Trophoblast cell (in vitro differentiated cells and primary cell): ENCODE data around the gene ADRA2C.

ENCODE experiments used
- DNase-seq, 2 donors: peaks; one replicate each; pipeline ENCODE4 v3.0.0-alpha.2; 2016
- H2AFZ ChIP-seq: 2 replicates; pipeline ENCODE4 v1.6.1; 2013; ENCODE audit warnings: low read length, moderate library complexity, mild to moderate bottlenecking; ENCODE audit not compliant: insufficient read depth, poor library complexity
- H2AK5ac ChIP-seq: 2 replicates; pipeline ENCODE4 v1.6.1; 2013; ENCODE audit warnings: mild to moderate bottlenecking, low read length
- H2BK120ac ChIP-seq: 2 replicates; pipeline ENCODE4 v1.6.1; 2013; ENCODE audit warnings: low read length, mild to moderate bottlenecking, moderate library complexity; ENCODE audit not compliant: insufficient read depth, poor library complexity
- H2BK12ac ChIP-seq: 2 replicates; pipeline ENCODE4 v1.6.1; 2013; ENCODE audit warnings: mild to moderate bottlenecking, low read length, moderate library complexity
- H2BK5ac ChIP-seq: 2 replicates; pipeline ENCODE4 v1.6.1; 2013; ENCODE audit warnings: low read length, low read depth, moderate library complexity, mild to moderate bottlenecking; ENCODE audit not compliant: poor library complexity
- H3K14ac ChIP-seq: 2 replicates; pipeline ENCODE4 v1.6.1; 2013; ENCODE audit warnings: mild to moderate bottlenecking, low read length
- H3K18ac ChIP-seq: 2 replicates; pipeline ENCODE4 v1.6.1; 2013; ENCODE audit warnings: mild to moderate bottlenecking, low read length
- H3K23ac ChIP-seq: 2 replicates; pipeline ENCODE4 v1.6.1; 2013; ENCODE audit warnings: low read length
- H3K27ac ChIP-seq: 2 replicates; pipeline ENCODE4 v1.5.1; 2013; ENCODE audit warnings: low read depth, mild to moderate bottlenecking, inconsistent platforms, low read length, moderate library complexity
- H3K27me3 ChIP-seq: 2 replicates; pipeline ENCODE4 v1.6.1; 2013; ENCODE audit warnings: inconsistent platforms, mild to moderate bottlenecking, low read length, moderate library complexity; ENCODE audit not compliant: insufficient read depth
- H3K36me3 ChIP-seq, 2 experiments: 1 replicate in 1 of 2; 2 replicates in 1 of 2; pipeline ENCODE4 v1.6.1; 2013; ENCODE audit warnings: low read length in 2 of 2, mild to moderate bottlenecking in 2 of 2, moderate library complexity in 1 of 2; ENCODE audit not compliant: insufficient read depth in 2 of 2, control insufficient read depth in 1 of 2
- H3K4ac ChIP-seq: 2 replicates; pipeline ENCODE4 v1.6.1; 2013; ENCODE audit warnings: low read depth, mild to moderate bottlenecking, low read length, moderate library complexity
- H3K4me1 ChIP-seq, 2 experiments: 1 replicate in 1 of 2; 2 replicates in 1 of 2; pipeline ENCODE4 v1.6.1; 2013; ENCODE audit warnings: low read length in 2 of 2, mild to moderate bottlenecking in 2 of 2, moderate library complexity in 1 of 2; ENCODE audit not compliant: insufficient read depth in 2 of 2, control insufficient read depth in 1 of 2
- H3K4me2 ChIP-seq: 2 replicates; pipeline ENCODE4 v1.6.1; 2013; ENCODE audit warnings: inconsistent platforms, mild to moderate bottlenecking, low read length, moderate library complexity
- H3K4me3 ChIP-seq: 2 replicates; pipeline ENCODE4 v1.5.1; 2013; ENCODE audit warnings: mild to moderate bottlenecking, low read depth, low read length, inconsistent platforms
- H3K79me1 ChIP-seq: one replicate; pipeline ENCODE4 v1.6.1; 2013; ENCODE audit warnings: low read length
- H3K79me2 ChIP-seq: 2 replicates; pipeline ENCODE4 v1.6.1; 2013; ENCODE audit warnings: low read length, mild to moderate bottlenecking; ENCODE audit not compliant: control insufficient read depth, insufficient read depth, poor library complexity
- H3K9ac ChIP-seq: 2 replicates; pipeline ENCODE4 v1.6.1; 2013; ENCODE audit warnings: mild to moderate bottlenecking, low read length
- H3K9me3 ChIP-seq: 2 replicates; pipeline ENCODE4 v1.6.1; 2013; ENCODE audit warnings: low read depth, mild to moderate bottlenecking, control low read depth, inconsistent platforms, low read length; ENCODE audit not compliant: insufficient read depth
- H4K12ac ChIP-seq: 2 replicates; pipeline ENCODE4 v1.6.1; 2013; ENCODE audit warnings: low read depth, mild to moderate bottlenecking, low read length, moderate library complexity
- H4K8ac ChIP-seq: 2 replicates; pipeline ENCODE4 v1.6.1; 2013; ENCODE audit warnings: low read depth, mild to moderate bottlenecking, low read length, moderate library complexity
- H4K91ac ChIP-seq: one replicate; pipeline ENCODE4 v1.6.1; 2013; ENCODE audit warnings: low read depth, mild to moderate bottlenecking, low read length, moderate library complexity
- whole genome bisulfite sequencing: extraction: QIAGEN DNeasy Blood & Tissue Kit; methylation state at CpG from one replicate; pipeline ENCODE4 v1.1.7; 2013; ENCODE audit warnings: missing lambda C conversion rate; ENCODE audit not compliant: insufficient read length, insufficient coverage; ENCODE audit errors: extremely low coverage; 5-methylcytosine and 5-hydroxymethylcytosine counted together

Gene ADRA2C

GRCh38 chr4:3730422-3731190 is 35.6 kb upstream of the ADRA2C start:
- H2AK5ac ChIP-seq: no peak overlapping the region
- H3K79me1 ChIP-seq: no peaks in the 10 kb centered on the region
- H3K9me3 ChIP-seq: peaks cover 5% of the 10 kb centered on the region
- no peaks in the 10 kb centered on the region for H3K4me1 ChIP-seq
- H3K4me2 ChIP-seq: no peak overlapping the region
- peaks cover 1% of the 10 kb centered on the region for H3K27me3 ChIP-seq
- no CpG with 5 or more reads among the region's 17 CpGs for WGBS
- no peak overlapping the region for H3K4ac ChIP-seq
- H2AFZ ChIP-seq: no peak overlapping the region
- H4K8ac ChIP-seq: no peak overlapping the region
- H3K27ac ChIP-seq: no peak overlapping the region
- H2BK12ac ChIP-seq: no peak overlapping the region
- H2BK5ac ChIP-seq: no peak overlapping the region
- no peak overlapping the region for H3K4me3 ChIP-seq
- no peaks in the 10 kb centered on the region for H3K79me2 ChIP-seq
- no peaks in the 10 kb centered on the region for H3K36me3 ChIP-seq
- no peak overlapping the region for H3K9ac ChIP-seq
- no peak overlapping the region for H4K91ac ChIP-seq
- no peak overlapping the region for H3K18ac ChIP-seq
- DNase-seq: no peak
- H3K23ac ChIP-seq: no peak overlapping the region
- H3K14ac ChIP-seq: no peak overlapping the region
- no peak overlapping the region for H4K12ac ChIP-seq
- no peak overlapping the region for H2BK120ac ChIP-seq

GRCh38 chr4:3732076-3733028 is 33.8 kb upstream of the ADRA2C start:
- no peak overlapping the region for H4K91ac ChIP-seq
- no peak overlapping the region for H3K9ac ChIP-seq
- peaks cover 7% of the 10 kb centered on the region for H3K9me3 ChIP-seq
- H3K18ac ChIP-seq: no peak overlapping the region
- no peak overlapping the region for H4K8ac ChIP-seq
- H2BK5ac ChIP-seq: no peak overlapping the region
- H3K36me3 ChIP-seq: no peaks in the 10 kb centered on the region
- H3K4ac ChIP-seq: no peak overlapping the region
- no peak overlapping the region for H3K4me3 ChIP-seq
- H2AFZ ChIP-seq: no peak overlapping the region
- WGBS: no CpG with 5 or more reads among the region's 31 CpGs
- H4K12ac ChIP-seq: no peak overlapping the region
- H3K23ac ChIP-seq: no peak overlapping the region
- DNase-seq: no peak
- H3K27me3 ChIP-seq: peaks cover 2% of the 10 kb centered on the region
- H2BK12ac ChIP-seq: no peak overlapping the region
- no peak overlapping the region for H3K27ac ChIP-seq
- H3K79me1 ChIP-seq: no peaks in the 10 kb centered on the region
- H2BK120ac ChIP-seq: no peak overlapping the region
- H3K4me1 ChIP-seq: no peaks in the 10 kb centered on the region
- H3K14ac ChIP-seq: no peak overlapping the region
- no peaks in the 10 kb centered on the region for H3K79me2 ChIP-seq
- H3K4me2 ChIP-seq: no peak overlapping the region
- H2AK5ac ChIP-seq: no peak overlapping the region

- no peak for DNase-seq
- H3K79me2 ChIP-seq: no peaks in the 10 kb centered on the region
- H3K9me3 ChIP-seq: peaks cover 7% of the 10 kb centered on the region
- no peak overlapping the region for H2BK12ac ChIP-seq
- H2AFZ ChIP-seq: no peak overlapping the region
- H2BK120ac ChIP-seq: no peak overlapping the region
- no peak overlapping the region for H3K23ac ChIP-seq
- no peak overlapping the region for H2BK5ac ChIP-seq
- no peak overlapping the region for H3K14ac ChIP-seq
- no peak overlapping the region for H3K18ac ChIP-seq
- H3K36me3 ChIP-seq: no peaks in the 10 kb centered on the region
- H3K4me3 ChIP-seq: no peak overlapping the region
- H2AK5ac ChIP-seq: no peak overlapping the region
- no peak overlapping the region for H4K12ac ChIP-seq
- H3K79me1 ChIP-seq: no peaks in the 10 kb centered on the region
- no peak overlapping the region for H3K4ac ChIP-seq
- no peak overlapping the region for H4K91ac ChIP-seq
- no peak overlapping the region for H3K9ac ChIP-seq
- no CpG with 5 or more reads among the region's 9 CpGs for WGBS
- no peak overlapping the region for H3K27ac ChIP-seq
- H3K4me1 ChIP-seq: no peaks in the 10 kb centered on the region
- H3K27me3 ChIP-seq: peaks cover 3% of the 10 kb centered on the region
- H4K8ac ChIP-seq: no peak overlapping the region
- H3K4me2 ChIP-seq: no peak overlapping the region
These were observed 33.0 kb upstream of the ADRA2C start for GRCh38 chr4:3733195-3733594.

GRCh38 chr4:3735196-3735595 is 31.0 kb upstream of the ADRA2C start:
- Histone ChIP-seq H3K4me3 (peak overlapping the region; percentile 26), H3K79me2 (no peaks in the 10 kb centered on the region), H2AFZ (no peak overlapping the region), H3K9me3 (peaks cover 7% of the 10 kb centered on the region), H3K36me3 (no peaks in the 10 kb centered on the region), H3K27ac (no peak overlapping the region), H3K4ac (no peak overlapping the region), H4K8ac (no peak overlapping the region), H2BK5ac (no peak overlapping the region), H3K14ac (no peak overlapping the region), H3K18ac (no peak overlapping the region), H2AK5ac (no peak overlapping the region), H4K91ac (no peak overlapping the region), H3K79me1 (no peaks in the 10 kb centered on the region), H3K23ac (no peak overlapping the region), H3K9ac (no peak overlapping the region), H3K4me1 (no peaks in the 10 kb centered on the region), H3K4me2 (no peak overlapping the region), H2BK120ac (no peak overlapping the region), H2BK12ac (no peak overlapping the region), H3K27me3 (peaks cover 3% of the 10 kb centered on the region), H4K12ac (no peak overlapping the region)
- DNase-seq: no peak
- no CpG with 5 or more reads among the region's 14 CpGs for WGBS
